ENCODE measurements around the gene ALS2CL. TPM values are rescaled to one million over a fixed set of nuclear protein-coding genes. Genes with fewer than 3 reads are reported as not detected.

The ALS2CL gene
- total RNA-seq, 1 experiment from 2014 or later, result 4.9 TPM

GRCh38 chr3:46721009-46721408 is 27.5 kb upstream of the ALS2CL start:
- Histone ChIP-seq H3K23me2 (ENCODE audit: insufficient read length, low read depth, low read length, poor library complexity, severe bottlenecking) (no peaks in the 10 kb centered on the region), H3K23ac (ENCODE audit: insufficient read length, low read depth, low read length) (no peak overlapping the region), H4K8ac (replicated peaks; ENCODE audit: insufficient read length, low read depth, low read length) (no peak overlapping the region), H3K27ac (ENCODE audit: insufficient read length, low read depth, low read length) (no peak overlapping the region), H3K79me1 (ENCODE audit: insufficient read depth, low read depth, low read length, poor library complexity, severe bottlenecking) (no peaks in the 10 kb centered on the region), H3K9me3 (ENCODE audit: control insufficient read depth, low read depth, low read length) (no peaks in the 10 kb centered on the region), H3K4me1 (ENCODE audit: insufficient read depth, low read length) (no peaks in the 10 kb centered on the region; the same call in 1 of the 2 replicates), H2AFZ (ENCODE audit: low read length) (no peak overlapping the region), H2BK5ac (ENCODE audit: insufficient read length, low read length) (no peak overlapping the region), H3K18ac (ENCODE audit: insufficient read length, low read depth, low read length) (no peak overlapping the region), H4K20me1 (ENCODE audit: control insufficient read depth, insufficient read depth, insufficient read length) (no peaks in the 10 kb centered on the region), H3T11ph (ENCODE audit: low read length) (no peak overlapping the region), H2BK20ac (ENCODE audit: low read depth, low read length, poor library complexity, severe bottlenecking) (no peak overlapping the region), H4K91ac (ENCODE audit: insufficient read length, low read depth, low read length) (no peak overlapping the region), H3K79me2 (ENCODE audit: insufficient read depth, low read length) (no peaks in the 10 kb centered on the region), H3K4ac (ENCODE audit: low read depth, low read length) (no peak overlapping the region), H3K27me3 (ENCODE audit: insufficient read depth, low read length) (no peaks in the 10 kb centered on the region), H3K4me2 (ENCODE audit: insufficient read depth, insufficient read length, low read length) (no peak overlapping the region), H2AK5ac (ENCODE audit: insufficient read length, low read length) (no peak overlapping the region), H3K56ac (ENCODE audit: insufficient read length, low read depth, low read length) (no peak overlapping the region), H3K9ac (ENCODE audit: extremely low read depth, insufficient read length, low read length) (no peak overlapping the region), H3K14ac (ENCODE audit: insufficient read depth, low read length) (no peak overlapping the region), H2BK12ac (ENCODE audit: insufficient read length, low read depth, low read length) (no peak overlapping the region), H2BK120ac (ENCODE audit: low read depth, low read length, poor library complexity, severe bottlenecking) (no peak overlapping the region), H4K5ac (ENCODE audit: insufficient read length, low read depth, low read length) (no peak overlapping the region), H2BK15ac (ENCODE audit: low read depth, low read length) (no peak overlapping the region)
- Mint-ChIP-seq H3K9me3 (peaks cover 0 to 2% of the 10 kb centered on the region in 2 experiments; a peak in 1 of 5 replicates), H3K4me1 (peaks cover 8 to 11% of the 10 kb centered on the region in 2 experiments), H3K4me3 (no peak overlapping the region), H3K27me3 (ENCODE audit: low read depth) (peaks cover 4% of the 10 kb centered on the region), H3K36me3 (ENCODE audit: insufficient read depth in 1 of 3, low read depth in 3 of 3) (no peaks in the 10 kb centered on the region), H3K27ac (no peak overlapping the region)
- DNase-seq, result no peak
- no CpG with 5 or more reads among the region's 2 CpGs for WGBS (ENCODE audit: extremely low coverage, insufficient read length, low lambda C conversion rate)
- TF ChIP-seq CTCF (conservative IDR thresholded peaks at IDR 0.05), result no peak
